LNCaP clone FGC (cell line): ENCODE results near the gene GRIK3.

Source experiments
- DNase-seq: peaks from one replicate; pipeline ENCODE4 v3.0.0-alpha.2; 2011; ENCODE audit warnings: low read depth
- H3K4me3 ChIP-seq: 2 replicates; pipeline ENCODE4 v1.5.1; 2011; ENCODE audit warnings: mild to moderate bottlenecking, low read depth, low read length, control low read depth
- TF ChIP-seq, protein P1 (sequence below): IDR thresholded peaks from 2 replicates; pipeline ENCODE4 v1.5.1; 2012; ENCODE audit warnings: mild to moderate bottlenecking; ENCODE audit not compliant: control insufficient read depth, insufficient read depth; ENCODE audit errors: extremely low read depth

The GRIK3 gene

GRCh38 chr1:36759355-36759754 lies 275.0 kb downstream of the GRIK3 start:
- no peak for DNase-seq
- H3K4me3 ChIP-seq, result no peak overlapping the region
- TF ChIP-seq, protein P1, sequence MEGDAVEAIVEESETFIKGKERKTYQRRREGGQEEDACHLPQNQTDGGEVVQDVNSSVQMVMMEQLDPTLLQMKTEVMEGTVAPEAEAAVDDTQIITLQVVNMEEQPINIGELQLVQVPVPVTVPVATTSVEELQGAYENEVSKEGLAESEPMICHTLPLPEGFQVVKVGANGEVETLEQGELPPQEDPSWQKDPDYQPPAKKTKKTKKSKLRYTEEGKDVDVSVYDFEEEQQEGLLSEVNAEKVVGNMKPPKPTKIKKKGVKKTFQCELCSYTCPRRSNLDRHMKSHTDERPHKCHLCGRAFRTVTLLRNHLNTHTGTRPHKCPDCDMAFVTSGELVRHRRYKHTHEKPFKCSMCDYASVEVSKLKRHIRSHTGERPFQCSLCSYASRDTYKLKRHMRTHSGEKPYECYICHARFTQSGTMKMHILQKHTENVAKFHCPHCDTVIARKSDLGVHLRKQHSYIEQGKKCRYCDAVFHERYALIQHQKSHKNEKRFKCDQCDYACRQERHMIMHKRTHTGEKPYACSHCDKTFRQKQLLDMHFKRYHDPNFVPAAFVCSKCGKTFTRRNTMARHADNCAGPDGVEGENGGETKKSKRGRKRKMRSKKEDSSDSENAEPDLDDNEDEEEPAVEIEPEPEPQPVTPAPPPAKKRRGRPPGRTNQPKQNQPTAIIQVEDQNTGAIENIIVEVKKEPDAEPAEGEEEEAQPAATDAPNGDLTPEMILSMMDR, result no peak

- DNase-seq, result no peak
- H3K4me3 ChIP-seq, result no peak overlapping the region
- TF ChIP-seq, protein P1, result no peak
Observed at GRCh38 chr1:36755303-36756230, 278.7 kb downstream of the GRIK3 start.

- DNase-seq, result no peak
- TF ChIP-seq, protein P1, result no peak
- H3K4me3 ChIP-seq, result no peak overlapping the region
Observed at GRCh38 chr1:36754366-36754765, 279.9 kb downstream of the GRIK3 start.

DNA sequence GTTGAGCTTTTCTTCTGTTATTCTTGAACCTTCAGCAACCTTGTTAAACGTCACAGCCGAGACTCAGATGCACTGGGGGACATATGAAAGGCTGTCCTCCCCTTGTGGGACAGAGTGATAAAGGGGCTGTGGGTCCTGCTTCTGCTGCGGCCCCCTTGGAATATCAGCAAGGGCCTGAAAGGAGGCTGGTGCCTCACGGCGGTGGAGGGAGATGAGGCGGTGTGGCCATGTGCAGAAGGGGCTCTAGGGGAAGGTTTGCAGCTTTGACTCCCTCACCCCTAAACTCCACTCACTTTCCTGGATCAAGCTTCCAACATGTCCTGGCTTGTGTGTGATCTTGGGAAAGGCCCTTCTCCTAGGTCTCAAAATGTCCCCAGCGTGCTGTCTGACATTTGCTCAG lies 280.9 kb downstream of the GRIK3 start:
- H3K4me3 ChIP-seq, result no peak overlapping the region
- TF ChIP-seq, protein P1, result no peak
- DNase-seq, result no peak

DNA sequence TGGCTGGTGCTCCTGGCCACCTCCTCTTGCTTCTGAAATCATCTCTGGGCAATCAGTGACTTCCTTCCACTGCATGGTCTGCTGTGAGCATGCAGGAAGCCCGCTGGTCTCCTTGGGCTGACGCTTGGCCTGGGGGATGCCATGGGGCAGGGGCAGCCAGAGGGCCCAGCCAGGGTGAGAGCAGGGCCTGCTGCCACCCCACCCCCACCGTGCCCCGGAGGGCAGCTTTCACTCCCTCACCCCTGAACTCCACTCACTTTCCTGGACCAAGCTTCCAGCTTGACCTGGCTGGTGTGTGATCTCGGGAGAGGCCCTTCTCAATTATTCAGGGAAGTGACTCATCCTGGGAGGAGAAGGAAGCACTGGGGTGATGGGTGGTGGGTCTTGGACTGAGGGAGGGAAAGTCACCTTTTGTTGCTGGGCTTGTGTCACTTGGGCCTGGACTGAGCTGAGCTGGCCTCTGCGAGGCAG lies 281.4 kb downstream of the GRIK3 start:
- no peak overlapping the region for H3K4me3 ChIP-seq
- TF ChIP-seq, protein P1, result no peak

GRCh38 chr1:36752431-36752830 lies 281.9 kb downstream of the GRIK3 start:
- no peak for DNase-seq
- H3K4me3 ChIP-seq, result no peak overlapping the region
- TF ChIP-seq, protein P1, result no peak

More for the DNA sequence above, 281.4 kb downstream of the GRIK3 start:
- DNase-seq, result no peak
